ENCODE results near the gene NDUFS5. TPM values are rescaled to one million over a fixed set of nuclear protein-coding genes. Genes with fewer than 3 reads are reported as not detected.
"Not testable (repeated sequence)": the region's sequence is repeated elsewhere in the genome, so short reads cannot be mapped to it uniquely, and the experiment has no call there.

The NDUFS5 gene
- total RNA-seq, 1 donor from 2014 or later = 738 TPM

DNA sequence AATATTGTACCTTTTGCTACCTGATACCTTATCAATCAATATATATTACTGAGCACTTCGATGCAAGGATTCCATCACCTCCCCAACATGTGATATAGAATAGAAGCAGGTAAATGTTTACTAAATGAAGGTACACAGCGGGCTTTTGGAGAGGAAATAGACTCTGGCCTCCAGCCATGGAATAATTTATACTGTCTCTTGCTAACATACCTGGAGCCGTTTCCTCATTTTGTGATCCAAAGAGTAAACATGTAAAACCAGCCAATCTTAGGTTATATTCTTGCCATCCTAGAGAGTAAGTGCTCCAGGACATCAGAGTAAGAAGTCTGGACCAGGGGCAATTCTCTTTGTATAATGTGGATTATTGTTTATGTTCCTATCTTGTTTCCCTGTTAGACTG lies 39.4 kb downstream of the NDUFS5 start:
- Histone ChIP-seq H3K9me3 (ENCODE audit: low read depth) (no peaks in the 10 kb centered on the region), H3K4me3 (no peak overlapping the region), H3K4me1 (no peaks in the 10 kb centered on the region), H3K4me2 (no peak overlapping the region), H3K27ac (no peak overlapping the region), H3K27me3 (no peaks in the 10 kb centered on the region), H3K79me2 (ENCODE audit: low read depth) (no peaks in the 10 kb centered on the region), H3K9ac (no peak overlapping the region), H3K36me3 (no peaks in the 10 kb centered on the region), H2AFZ (replicated peaks) (no peak overlapping the region), H3F3A (ENCODE audit: low read depth) (no peaks in the 10 kb centered on the region), H4K20me1 (ENCODE audit: low read depth) (no peaks in the 10 kb centered on the region)
- Mint-ChIP-seq H3K36me3 (no peaks in the 10 kb centered on the region), H3K4me3 (no peak overlapping the region), H3K4me1 (no peaks in the 10 kb centered on the region), H3K9me3 (no peaks in the 10 kb centered on the region), H3K27me3 (ENCODE audit: insufficient read depth, low read depth) (peaks cover 2% of the 10 kb centered on the region), H3K27ac (no peak overlapping the region)
- DNase-seq (ENCODE audit: low spot score) = no peak
- TF ChIP-seq EZH2phosphoT487 (IDR thresholded peaks at IDR 0.05) (no peak), EZH2 (IDR thresholded peaks at IDR 0.05) (no peak)
- TF ChIP-seq, protein P1, sequence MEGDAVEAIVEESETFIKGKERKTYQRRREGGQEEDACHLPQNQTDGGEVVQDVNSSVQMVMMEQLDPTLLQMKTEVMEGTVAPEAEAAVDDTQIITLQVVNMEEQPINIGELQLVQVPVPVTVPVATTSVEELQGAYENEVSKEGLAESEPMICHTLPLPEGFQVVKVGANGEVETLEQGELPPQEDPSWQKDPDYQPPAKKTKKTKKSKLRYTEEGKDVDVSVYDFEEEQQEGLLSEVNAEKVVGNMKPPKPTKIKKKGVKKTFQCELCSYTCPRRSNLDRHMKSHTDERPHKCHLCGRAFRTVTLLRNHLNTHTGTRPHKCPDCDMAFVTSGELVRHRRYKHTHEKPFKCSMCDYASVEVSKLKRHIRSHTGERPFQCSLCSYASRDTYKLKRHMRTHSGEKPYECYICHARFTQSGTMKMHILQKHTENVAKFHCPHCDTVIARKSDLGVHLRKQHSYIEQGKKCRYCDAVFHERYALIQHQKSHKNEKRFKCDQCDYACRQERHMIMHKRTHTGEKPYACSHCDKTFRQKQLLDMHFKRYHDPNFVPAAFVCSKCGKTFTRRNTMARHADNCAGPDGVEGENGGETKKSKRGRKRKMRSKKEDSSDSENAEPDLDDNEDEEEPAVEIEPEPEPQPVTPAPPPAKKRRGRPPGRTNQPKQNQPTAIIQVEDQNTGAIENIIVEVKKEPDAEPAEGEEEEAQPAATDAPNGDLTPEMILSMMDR (IDR thresholded peaks at IDR 0.05) = no peak

GRCh38 chr1:39068227-39068626 lies 42.1 kb downstream of the NDUFS5 start:
- not testable (repeated sequence) for H3K27me3 Mint-ChIP-seq (ENCODE audit: insufficient read depth, low read depth); H3K4me3 Mint-ChIP-seq; H2AFZ ChIP-seq (replicated peaks); H3K4me1 Mint-ChIP-seq; H4K20me1 ChIP-seq (ENCODE audit: low read depth); H3K4me1 ChIP-seq; H3K36me3 Mint-ChIP-seq; H3K9me3 Mint-ChIP-seq; H3K27ac ChIP-seq; H3K9me3 ChIP-seq (ENCODE audit: low read depth); DNase-seq (ENCODE audit: low spot score); H3K36me3 ChIP-seq; H3K27ac Mint-ChIP-seq; H3K79me2 ChIP-seq (ENCODE audit: low read depth); H3K4me3 ChIP-seq; H3K27me3 ChIP-seq; H3K9ac ChIP-seq; H3K4me2 ChIP-seq; H3F3A ChIP-seq (ENCODE audit: low read depth)

DNA sequence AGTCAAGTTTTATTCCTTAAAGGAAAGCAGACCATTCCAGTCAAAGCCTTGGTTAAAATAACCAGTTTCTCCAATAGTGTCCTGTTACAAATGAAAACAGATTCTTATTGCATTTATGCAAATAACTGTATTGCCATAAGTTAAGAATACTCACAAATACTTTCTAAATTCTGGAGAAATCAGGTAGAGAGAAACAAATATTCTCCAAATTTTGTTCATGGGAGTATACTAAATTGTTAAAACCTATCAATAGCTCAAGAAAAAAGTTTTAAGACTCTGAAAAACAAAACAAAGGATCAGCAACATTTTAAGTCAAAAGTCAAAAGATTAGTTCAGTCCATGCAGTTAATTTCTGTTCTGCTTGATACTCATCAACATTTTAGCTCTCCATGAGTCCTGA lies 45.4 kb downstream of the NDUFS5 start:
- not testable (repeated sequence) for H3K36me3 Mint-ChIP-seq; H3K4me3 ChIP-seq; H3K9ac ChIP-seq; H3K36me3 ChIP-seq; H2AFZ ChIP-seq (replicated peaks); H3F3A ChIP-seq (ENCODE audit: low read depth); H3K27me3 ChIP-seq; H3K4me1 ChIP-seq; H3K27ac Mint-ChIP-seq; H3K4me2 ChIP-seq; H3K27me3 Mint-ChIP-seq (ENCODE audit: insufficient read depth, low read depth); H3K27ac ChIP-seq; H3K4me1 Mint-ChIP-seq; DNase-seq (ENCODE audit: low spot score); H3K4me3 Mint-ChIP-seq; H3K79me2 ChIP-seq (ENCODE audit: low read depth); H4K20me1 ChIP-seq (ENCODE audit: low read depth); H3K9me3 ChIP-seq (ENCODE audit: low read depth)
- H3K9me3 Mint-ChIP-seq = peaks cover 11% of the 10 kb centered on the region

DNA sequence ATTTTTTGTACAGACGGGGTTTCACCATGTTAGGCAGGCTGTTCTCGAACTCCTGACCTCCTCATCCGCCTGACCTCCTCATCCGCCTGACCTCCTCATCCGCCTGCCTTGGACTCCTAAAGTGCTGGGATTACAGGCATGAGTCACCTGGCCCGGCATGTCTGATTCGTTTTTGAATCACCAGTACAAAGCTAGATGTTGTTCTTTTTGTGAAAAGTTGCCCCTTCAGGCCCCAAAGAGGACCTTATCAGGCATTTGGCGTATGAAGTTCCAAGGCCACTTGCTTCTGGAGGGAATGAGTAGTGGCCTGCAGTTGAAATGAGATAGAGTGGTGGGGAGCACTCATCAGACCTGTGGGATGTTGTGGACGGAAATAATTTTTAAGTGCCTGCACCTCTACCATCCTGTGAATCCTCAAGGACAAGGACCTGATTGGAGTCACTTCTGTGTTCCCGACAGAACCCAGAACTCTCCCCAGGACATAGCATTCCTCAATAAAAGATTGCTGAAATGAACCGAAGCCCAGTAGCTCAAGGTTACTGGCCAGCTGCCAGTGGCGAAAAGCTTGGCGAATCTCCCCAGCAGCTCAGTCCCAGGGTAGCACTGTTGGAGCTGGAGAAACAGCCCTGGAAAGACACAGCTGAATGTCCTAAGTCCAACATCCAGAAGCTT lies 50.1 kb downstream of the NDUFS5 start:
- TF ChIP-seq EZH2phosphoT487 (IDR thresholded peaks at IDR 0.05) (no peak), EZH2 (IDR thresholded peaks at IDR 0.05) (no peak)
- TF ChIP-seq, protein P1 (IDR thresholded peaks at IDR 0.05) = no peak
- Mint-ChIP-seq H3K9me3 (peaks cover 11% of the 10 kb centered on the region), H3K4me1 (peaks cover 15% of the 10 kb centered on the region), H3K27me3 (ENCODE audit: insufficient read depth, low read depth) (peaks cover 5% of the 10 kb centered on the region), H3K36me3 (no peaks in the 10 kb centered on the region), H3K27ac (peak overlapping the region; percentile 35), H3K4me3 (no peak overlapping the region)
- no peaks in the 10 kb centered on the region for H3K36me3 ChIP-seq
- peaks cover 12% of the 10 kb centered on the region for H3F3A ChIP-seq (ENCODE audit: low read depth)
- H3K79me2 ChIP-seq (ENCODE audit: low read depth) = no peaks in the 10 kb centered on the region
- no peaks in the 10 kb centered on the region for H3K27me3 ChIP-seq
- H3K9ac ChIP-seq = no peak overlapping the region
- H3K9me3 ChIP-seq (ENCODE audit: low read depth) = no peaks in the 10 kb centered on the region
- no peaks in the 10 kb centered on the region for H3K4me1 ChIP-seq
- no peak for DNase-seq (ENCODE audit: low spot score)
- no peak overlapping the region for H3K4me2 ChIP-seq
- no peak overlapping the region for H2AFZ ChIP-seq (replicated peaks)
- no peaks in the 10 kb centered on the region for H4K20me1 ChIP-seq (ENCODE audit: low read depth)
- H3K27ac ChIP-seq = no peak overlapping the region
- no peak overlapping the region for H3K4me3 ChIP-seq
